HG03378 (cell line): Measurements from ENCODE around the gene EGF.

ENCODE experiments used
- ATAC-seq: cut with Tn5 transposase; IDR thresholded peaks from one replicate; pipeline ENCODE4 v1.9.1; 2021; ENCODE audit warnings: mild to moderate bottlenecking, moderate library complexity; ENCODE audit not compliant: unreplicated experiment

EGF gene

DNA sequence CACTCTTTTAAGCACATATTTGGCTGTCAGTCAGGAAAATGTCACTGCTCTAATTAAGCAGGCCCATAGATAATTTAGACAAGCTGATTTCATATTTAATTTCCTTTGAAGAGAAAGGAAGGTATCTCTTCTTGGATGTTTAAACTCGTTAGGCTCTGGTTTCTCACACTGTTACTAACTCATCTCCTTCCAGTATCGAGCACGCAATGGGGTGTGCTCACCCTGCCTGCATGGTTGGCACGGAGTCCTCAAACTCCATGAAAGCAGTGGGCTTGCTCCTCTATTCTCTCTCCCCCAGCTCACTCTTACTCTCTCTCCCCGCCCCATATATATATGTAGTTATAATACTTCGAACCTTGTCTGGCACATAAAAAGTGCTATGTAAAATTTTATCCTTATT, 76.9 kb downstream of the EGF start:
- ATAC-seq = no peak

DNA sequence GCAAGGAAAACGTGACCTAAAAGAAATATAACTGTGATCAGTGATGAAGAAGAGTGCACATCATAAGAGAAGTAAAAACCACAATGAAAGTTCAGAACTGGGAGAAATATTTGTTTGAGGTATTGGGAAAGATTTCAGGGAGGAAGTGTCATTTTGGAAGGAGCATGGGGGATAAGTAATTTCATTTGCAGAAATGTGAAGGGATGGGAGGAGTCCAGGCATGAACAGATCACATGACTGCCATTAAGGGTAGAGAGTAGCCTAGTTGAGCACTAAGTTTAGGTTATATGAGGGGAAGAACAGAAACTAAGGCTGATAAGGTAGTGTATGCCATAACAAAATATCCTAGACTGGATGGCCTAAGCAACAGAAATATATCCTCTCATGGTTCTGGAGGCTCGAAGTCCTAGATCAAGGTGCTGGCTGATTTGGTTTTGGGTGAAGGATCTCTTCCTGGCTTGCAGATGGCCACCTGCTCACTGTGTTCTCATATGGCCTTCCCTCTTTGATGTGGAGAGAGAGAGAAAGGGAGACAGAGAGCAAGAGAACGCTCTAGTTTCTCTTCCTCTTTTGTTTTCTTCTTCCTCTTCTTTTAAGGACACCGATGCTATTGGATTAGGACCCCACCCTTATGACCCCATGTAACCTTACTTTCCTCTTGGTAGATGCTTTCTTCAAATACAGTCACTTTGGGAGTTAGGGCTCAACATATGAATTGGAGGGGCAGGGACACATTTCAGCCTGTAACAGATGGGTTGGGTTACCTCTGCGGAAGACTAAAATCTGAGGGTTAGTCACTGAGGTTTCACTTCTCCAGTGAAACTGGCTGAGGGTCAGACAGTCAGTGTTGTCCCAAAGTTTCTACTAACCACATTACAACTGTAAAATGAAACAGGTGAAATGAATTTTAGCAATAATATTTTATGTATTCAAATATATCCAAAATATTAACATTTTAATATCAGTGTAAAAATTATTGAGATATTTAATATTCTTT, 77.9 kb downstream of the EGF start:
- ATAC-seq = peak; percentile 83

DNA sequence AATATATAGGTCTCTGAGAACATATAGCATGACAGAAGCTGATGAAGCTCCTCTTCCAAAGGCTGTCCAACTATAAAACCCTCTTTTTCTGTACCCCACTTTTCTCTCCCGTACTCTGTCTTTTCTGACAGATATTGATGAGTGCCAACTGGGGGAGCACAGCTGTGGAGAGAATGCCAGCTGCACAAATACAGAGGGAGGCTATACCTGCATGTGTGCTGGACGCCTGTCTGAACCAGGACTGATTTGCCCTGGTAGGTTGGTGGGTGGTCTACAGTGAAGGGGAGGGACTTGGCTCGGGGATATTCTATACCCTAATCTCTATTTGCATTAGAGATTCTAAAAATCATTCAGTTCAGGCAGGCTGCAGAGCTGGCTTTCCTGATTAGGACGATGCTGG, 80.4 kb downstream of the EGF start:
- no peak for ATAC-seq

DNA sequence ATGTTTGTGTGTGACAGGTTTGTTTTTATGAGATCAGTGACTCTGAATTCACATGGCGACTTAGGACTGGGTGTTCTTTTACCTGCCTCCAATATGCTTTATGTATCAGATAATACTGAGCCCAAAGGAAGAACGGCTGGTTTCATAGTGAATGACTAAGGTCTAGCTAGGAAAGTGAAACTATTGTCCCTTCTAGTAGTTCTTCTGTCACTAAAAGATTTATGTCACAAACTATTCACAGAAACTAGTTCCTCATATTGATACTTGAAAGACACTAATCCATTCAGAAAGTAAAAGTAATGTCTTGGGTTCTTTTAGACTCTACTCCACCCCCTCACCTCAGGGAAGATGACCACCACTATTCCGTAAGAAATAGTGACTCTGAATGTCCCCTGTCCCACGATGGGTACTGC, 81.7 kb downstream of the EGF start:
- peak; percentile 78 for ATAC-seq

DNA sequence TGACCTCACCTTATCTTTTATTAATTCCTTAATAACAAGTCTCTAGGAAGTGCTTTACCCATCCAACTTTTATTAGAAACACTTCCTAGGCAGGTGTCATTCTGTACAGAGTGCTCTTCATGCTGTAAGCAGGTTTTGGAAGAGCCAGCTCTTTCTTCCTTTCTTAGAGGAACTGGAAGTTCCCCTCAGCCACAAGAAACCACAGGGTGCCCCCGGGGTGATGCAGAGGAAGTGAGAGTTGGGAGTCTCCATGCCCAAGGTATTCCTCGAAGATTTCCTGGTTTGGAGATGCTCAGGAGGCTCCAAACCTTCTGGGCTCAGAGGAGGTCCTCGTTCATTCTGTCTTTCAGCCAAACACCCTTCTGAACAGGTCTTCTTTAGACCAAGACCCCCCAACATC, 83.8 kb downstream of the EGF start:
- ATAC-seq = no peak

DNA sequence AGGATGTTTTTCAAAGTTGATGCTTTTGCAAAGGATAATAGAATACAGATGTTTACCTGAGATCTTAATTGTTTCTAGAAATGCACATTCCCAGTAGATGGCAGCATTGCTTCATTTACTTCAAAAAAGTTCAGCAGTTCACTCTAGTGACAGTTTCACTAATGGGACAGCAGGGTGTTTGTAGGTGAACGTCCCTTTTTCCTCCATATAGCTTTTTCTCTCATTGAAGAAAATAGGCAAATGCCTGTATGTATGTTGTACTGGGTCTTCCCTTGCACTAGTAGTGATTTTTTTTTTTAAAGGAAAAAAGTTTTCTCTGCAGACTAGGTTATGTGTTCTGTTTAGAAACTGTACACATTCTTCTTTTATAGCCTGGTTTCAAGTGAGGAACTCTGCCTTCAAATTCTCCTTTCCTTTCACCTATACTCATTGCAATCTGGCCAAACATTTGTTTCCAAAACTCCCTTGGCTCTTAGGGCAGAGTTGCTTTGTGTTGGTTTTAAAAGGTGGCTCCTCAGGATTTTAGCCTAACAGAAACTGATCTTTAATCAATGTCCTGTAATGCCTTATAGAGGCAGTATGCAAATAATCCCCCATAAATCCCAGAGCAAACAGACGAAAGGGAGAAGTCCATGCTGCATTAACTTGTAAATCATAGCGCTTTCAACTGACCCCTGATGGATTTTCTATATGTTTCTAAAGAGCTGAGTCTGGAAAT, 86.3 kb downstream of the EGF start:
- ATAC-seq = peak; percentile 34

DNA sequence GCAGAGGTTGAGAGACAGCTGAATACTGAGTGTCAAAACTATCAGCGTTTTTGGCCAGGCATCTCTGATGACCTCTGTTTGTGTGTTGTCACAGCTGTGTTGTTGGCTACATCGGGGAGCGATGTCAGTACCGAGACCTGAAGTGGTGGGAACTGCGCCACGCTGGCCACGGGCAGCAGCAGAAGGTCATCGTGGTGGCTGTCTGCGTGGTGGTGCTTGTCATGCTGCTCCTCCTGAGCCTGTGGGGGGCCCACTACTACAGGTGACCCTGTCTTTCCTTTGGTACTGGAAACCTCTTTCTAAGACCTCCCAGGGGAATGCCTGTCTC, 86.9 kb downstream of the EGF start:
- no peak for ATAC-seq

DNA sequence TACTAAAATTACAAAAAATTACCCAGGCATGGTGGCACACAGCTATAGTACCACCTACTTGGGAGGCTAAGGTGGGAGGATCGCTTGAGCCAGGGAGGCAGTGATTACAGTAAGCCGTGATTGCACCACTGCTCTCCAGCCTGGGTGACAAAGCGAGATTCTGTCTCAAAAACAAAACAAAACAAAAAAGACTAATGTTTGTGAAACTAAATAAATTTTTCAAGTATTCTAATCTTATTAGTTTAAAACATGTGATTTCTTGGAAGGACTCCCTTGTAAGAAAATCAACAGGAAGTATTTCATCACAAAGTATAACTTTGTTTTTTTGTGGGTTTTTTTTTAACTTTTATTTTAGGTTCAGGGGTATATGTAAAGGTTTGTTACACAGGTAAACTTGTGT, 89.6 kb downstream of the EGF start:
- no peak for ATAC-seq

DNA sequence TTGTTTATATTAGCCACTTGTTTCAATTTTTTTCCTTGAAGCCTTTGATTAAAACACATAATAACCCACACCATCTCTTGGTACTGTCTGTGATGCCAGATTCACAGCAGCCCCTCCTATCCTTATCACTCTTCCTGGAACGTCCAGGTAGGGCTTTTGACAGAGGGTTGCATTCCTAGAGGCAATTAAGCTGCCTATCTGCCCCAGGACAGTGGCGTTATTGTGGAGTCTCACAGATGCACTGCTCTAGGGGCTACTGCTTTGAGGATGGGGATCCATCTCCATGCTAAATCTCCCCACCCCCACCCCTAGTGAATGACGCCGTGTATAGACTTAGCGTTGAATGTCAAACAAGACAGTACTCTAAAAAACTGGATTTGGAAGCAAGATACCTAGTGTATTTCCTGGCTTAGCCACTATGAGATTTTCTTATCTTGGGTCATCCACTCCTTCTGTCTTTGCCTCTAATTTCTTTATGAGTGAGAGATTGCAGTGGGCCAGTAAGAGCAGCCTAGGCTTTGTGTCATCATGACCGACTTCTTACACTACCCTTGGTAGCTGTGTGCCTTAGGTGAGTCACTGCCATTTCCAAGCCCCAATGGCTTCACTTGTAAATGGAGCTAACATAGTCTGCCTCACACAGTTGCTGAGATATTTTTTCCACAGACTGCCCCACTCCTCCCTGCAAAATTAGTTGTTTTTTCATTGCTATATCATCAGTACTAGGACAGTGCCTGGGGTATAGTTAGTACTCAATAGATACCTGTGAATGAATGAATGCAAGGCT, 90.9 kb downstream of the EGF start:
- no peak for ATAC-seq

DNA sequence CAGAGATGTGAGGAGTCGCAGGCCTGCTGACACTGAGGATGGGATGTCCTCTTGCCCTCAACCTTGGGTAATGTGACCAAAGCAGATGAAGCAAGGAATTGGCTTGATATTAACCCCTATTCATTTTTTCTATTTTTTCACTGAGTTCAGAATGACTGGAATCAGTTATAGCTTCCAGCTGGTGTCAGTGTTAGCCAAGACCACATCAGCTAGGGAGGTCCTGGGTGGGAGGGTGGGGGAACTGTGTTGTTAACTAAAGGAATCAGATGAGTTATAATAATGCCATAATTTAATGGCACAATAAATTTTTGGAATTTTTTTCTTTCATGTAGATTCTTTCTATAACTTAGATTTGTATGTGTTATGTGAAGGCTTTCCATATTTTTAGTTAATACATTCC, 91.9 kb downstream of the EGF start:
- ATAC-seq = no peak

DNA sequence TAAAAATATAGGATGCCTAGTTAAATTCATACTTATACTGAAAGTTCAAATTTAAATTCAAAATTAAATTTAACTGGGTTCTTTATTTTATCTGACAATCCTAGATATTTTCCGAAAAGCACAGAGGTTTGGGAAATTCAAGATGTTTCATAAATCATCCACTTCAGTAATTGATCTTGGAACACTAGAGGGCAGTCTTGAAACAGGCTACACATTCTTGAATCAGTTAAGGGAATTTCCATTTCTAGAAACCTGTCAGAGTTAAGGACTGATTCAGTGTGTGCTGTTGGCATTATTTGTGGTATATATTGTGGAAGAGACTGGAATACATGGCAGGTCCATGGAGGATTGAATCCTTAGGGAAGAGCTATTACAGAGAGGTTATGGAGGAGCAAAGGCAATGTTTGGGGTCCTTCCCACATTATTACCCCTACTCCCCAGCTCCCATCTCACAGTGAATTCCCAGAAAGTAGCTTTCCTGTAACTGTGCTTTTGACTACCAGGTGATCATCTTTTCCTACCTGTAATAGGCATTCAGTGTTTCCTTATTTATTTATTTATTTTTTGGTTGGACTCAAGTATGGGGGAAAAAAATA, 92.9 kb downstream of the EGF start:
- ATAC-seq = peak; percentile 89

DNA sequence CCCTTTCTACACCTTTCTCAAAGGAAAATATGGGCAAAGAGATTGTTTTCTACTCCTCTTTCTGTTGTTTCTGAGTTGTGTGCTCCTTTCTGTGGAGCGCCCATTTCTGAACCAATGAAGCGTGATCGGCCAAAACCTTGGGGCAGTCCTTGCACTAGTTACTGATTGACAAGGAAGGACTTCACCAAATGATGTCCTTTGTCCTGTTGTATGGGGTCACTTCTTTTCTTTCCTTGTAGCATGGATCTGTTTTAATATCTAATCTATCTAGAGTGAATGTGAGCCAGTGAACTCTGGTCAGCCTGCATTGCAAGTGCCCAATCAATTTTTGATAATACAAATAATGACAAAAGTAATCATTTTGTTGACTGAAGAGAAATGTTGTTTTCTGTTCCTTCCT, 94.5 kb downstream of the EGF start:
- no peak for ATAC-seq

DNA sequence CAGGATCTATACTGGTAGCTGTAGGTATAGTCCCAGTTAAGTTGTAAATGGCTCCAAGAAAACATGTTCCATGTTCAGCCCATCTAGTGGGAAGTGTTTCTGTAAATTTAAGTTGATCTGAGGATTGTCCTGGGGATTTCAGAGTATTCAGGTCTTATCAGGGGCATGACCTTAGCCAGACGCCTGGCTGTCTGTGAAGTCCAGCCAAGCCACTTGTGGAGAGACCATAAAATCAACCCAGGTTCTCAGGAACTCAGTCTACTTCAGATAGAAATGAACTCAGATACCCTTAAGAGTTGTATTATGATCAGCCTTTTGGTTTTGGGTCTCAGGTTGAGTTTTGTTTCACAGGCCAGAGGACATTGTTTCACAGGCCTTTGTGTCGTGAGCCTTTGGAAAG, 95.9 kb downstream of the EGF start:
- ATAC-seq = no peak

DNA sequence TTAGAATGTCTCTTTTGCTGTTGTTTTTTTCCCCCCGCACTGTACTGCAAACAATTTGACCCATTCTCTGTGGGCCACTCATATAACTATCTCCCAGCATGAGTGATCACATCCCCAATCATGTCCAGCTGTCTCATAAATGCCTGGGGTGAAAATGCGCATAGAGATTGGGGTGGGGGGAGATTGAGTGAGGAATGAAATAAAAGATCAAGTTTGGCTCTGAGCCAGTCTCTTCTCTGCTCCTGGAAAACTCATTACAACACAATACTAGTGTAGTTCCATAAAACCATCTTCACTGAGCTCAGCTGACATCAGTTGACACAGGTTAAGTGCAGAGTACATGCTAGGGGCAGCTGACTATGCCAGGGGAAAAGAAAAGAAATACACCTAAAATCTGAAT, 96.9 kb downstream of the EGF start:
- ATAC-seq = no peak

DNA sequence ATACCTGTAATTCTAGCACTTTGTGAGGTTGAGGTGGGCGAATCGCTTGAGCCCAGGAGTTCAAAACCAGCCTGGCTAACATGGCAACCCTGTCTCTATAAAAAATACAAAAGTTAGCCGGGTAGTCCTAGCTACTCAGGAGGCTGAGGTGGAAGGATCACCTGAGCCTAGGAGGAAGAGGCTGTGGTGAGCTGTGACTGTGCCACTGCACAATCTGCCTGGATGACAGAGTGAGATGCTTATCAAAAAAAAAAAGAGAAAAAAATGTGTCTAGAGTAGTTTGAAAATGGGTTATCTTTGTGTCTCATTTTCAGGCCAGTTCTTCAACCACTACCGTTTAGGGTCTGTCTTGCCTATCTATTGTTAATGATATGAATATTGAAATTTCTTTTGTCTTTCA, 98.1 kb downstream of the EGF start:
- no peak for ATAC-seq

DNA sequence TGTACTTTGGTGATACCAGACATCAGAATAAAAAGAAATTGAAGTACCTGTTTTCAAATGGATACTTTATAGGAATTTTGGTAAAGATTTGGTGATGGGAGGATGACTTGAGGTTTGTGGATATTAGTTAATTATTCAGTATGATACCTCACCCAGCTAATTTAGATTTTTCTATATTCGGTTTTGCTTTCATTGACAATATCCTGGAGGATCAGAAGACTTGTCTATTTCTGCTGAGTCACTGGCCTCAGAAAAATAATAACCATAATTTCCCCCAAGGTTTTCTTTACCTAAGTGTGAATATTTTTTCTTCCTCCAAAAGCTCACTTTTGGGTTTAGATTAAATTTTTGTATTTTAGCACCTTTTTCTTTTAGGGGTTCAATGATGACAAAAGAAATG, 100.2 kb downstream of the EGF start:
- ATAC-seq = no peak

DNA sequence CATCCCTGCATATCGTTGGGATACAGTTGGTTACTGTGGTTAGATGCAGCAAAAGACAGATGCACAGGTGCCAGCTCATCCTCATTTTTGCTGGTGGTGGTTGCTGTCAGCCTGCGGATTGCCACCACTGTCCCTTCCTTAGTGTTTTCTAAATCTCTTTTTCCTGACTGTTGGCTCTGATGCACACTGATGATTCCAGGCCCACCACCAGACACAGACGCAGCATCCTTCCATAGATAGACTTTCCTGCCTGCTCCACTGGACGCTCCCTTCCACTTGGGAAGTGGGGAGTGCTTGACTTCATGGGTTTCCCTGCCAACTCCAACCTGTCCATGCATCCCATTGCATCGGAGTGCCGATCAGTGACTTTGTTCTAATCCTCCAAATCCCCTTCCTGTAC, 101.5 kb downstream of the EGF start:
- no peak for ATAC-seq

DNA sequence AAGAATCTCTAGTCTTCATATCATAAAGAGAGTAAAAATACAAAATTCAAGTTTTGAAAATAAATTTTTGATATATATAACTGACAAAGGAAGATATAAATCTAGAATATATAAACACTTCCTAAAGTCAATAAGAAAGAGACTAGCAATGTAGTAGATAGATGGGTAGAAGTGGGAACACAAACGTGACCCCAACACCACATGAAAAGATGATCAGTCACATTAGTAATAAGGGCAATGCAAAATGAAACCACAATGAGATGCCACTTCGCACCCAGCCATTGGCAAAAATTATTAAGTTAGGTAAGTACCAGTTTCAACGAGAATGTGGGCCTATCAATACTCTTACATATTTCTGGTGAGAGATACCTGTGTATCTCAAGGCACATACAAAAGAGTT, 106.5 kb downstream of the EGF start:
- no peak for ATAC-seq

DNA sequence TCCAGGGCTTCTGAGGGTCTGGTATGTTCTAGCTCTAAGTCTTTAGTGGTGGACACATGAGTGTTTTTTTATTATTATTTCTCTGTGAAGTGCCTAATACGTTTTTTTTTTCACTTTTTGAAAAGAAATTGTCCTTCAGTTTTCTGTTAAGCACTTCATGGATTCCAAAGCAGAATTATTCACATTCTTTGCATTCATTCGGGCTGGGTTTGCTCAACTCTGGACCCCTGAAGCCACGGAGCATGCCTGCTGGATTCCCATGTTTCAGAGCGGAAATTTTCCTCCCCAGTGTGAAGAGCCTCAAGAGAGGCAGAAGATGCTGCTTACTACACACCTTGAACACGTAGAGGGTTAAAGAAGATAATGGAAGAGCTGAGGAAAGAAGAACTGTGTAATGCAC, 107.5 kb downstream of the EGF start:
- ATAC-seq = no peak

DNA sequence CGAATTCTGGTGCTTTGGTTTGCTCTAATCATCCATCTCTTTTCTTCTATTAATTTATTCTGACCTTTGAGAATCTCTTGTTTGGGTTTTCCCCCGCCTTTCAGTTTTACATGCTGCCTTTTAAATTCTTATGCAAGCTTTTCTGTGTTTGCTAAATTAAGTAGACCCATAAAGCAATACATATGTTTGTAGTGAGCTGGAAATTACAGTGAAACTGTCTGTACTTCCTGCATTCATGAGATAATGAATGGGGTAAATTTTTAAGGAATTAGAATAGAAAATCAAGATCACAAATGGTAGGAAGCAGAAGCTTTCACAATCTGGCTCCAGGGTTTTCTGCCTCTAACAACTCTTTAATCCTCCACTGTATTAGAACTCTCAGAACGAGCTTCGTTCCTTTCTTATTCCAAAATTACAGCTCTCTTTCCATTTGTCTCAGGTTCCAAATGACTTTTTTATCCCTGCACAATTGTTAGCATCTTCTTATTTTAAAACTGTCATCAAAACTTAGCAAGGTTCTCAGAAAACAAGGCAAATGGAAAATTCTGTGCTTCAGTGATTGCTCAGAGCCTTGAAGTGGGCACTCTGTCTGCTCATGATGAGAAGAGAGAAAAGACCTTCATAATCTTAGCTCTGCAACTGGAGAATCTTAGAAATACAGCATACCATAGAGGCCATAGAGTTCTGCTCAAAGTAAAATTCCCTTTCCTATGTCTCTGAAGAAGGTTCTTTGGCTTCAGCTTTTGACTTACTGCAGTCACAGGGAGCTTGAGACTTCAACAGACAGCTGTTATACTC, 108.2 kb downstream of the EGF start:
- ATAC-seq = no peak
